Daoy (cell line): Measurements from ENCODE around the gene OR2A14. TPM values are rescaled to one million over a fixed set of nuclear protein-coding genes. Genes with fewer than 3 reads are reported as not detected.
"Not testable (repeated sequence)": the region's sequence is repeated elsewhere in the genome, so short reads cannot be mapped to it uniquely, and the experiment has no call there.

Experiments used
- DNase-seq: peaks from one replicate; pipeline ENCODE4 v3.0.0-alpha.2; 2015; ENCODE audit warnings: low read depth
- total RNA-seq: library from RNA; depleted of rRNA; stranded (reverse); fragments of >200 nt; shearing (Covaris generic); gene quantifications from 2 replicates; pipeline ENCODE4 v1.2.3, GENCODE V29; 2014; rRNA removed

OR2A14 gene, protein sequence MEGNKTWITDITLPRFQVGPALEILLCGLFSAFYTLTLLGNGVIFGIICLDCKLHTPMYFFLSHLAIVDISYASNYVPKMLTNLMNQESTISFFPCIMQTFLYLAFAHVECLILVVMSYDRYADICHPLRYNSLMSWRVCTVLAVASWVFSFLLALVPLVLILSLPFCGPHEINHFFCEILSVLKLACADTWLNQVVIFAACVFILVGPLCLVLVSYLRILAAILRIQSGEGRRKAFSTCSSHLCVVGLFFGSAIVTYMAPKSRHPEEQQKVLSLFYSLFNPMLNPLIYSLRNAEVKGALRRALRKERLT
- total RNA-seq: not detected in 2 replicates

DNA sequence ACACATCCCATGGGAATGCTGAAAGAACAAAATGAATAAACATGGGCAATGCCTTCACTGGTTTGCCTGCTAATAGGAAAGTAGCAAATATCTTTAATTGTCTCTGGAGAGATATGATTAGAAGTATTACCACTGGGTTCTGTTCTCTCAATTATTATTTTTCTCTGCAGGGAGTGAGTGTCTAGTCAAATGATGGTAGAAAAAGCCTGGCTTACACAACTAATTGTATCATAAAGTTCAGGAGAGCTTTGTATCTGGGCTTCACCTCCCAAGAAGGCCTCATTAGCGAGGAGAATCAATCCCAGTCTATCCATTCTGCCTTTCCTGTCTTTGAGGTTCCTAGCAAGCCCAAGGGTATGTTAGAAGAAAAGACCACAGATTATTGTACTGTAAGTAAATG lies at the start of gene OR2A14:
Gene OR2A14, plus strand, starts transcription at position 301 of the 400 bp plus-strand sequence. CDS start 5,937 bp downstream, outside the sequence.
- DNase-seq: no peak

DNA sequence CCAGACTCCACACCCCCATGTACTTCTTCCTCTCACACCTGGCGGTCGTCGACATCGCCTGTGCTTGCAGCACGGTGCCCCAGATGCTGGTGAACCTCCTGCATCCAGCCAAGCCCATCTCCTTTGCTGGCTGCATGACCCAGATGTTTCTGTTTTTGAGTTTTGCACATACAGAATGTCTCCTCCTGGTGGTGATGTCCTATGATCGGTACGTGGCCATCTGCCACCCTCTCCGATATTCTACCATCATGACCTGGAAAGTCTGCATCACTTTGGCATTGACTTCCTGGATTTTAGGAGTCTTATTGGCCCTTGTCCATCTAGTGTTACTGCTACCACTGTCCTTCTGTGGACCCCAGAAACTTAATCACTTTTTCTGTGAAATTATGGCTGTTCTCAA lies 48.6 kb upstream of the OR2A14 start:
- no peak for DNase-seq

DNA sequence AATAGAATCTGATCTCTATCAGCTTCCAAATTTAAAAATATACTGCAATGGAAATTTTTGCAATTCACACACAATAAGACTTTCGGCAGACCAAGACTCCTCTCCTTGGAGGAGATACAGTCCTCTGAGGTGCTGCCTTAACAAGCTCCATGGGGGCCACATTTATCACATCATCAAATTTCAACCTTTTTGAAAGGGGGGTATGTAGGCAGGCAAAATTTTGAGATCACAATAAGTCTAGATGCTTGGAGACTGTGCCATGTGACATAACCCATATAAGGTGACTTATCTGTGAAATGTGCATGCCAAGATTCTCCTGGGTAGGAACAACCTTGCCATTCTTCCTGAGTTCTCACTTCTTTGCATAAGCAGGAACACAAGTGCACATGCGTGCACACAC lies 37.0 kb upstream of the OR2A14 start, which contains the start of gene OR2A12:
Gene OR2A12, plus strand, starts transcription at position 301 of the 400 bp plus-strand sequence. CDS start 8,830 bp downstream, outside the sequence.
- no peak for DNase-seq

DNA sequence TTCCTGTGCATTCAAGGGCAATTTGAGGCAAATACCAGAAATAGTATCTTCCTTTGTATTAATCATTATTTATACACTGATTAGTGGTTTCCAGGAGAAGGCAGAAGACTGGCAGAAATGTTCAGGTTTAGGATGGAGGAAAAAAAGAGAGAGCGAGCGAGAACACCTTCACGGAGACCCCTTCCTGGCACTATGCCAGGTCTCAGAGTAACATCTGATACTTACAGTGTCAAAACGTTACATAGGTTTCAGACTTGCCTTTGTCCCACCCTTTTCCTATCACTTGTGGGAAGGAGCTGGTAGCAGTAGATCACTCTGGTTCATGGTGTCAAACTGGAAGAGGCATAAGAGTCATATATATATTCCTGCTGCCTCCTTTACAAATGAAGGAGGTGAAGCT lies 36.2 kb upstream of the OR2A14 start:
- DNase-seq: no peak

DNA sequence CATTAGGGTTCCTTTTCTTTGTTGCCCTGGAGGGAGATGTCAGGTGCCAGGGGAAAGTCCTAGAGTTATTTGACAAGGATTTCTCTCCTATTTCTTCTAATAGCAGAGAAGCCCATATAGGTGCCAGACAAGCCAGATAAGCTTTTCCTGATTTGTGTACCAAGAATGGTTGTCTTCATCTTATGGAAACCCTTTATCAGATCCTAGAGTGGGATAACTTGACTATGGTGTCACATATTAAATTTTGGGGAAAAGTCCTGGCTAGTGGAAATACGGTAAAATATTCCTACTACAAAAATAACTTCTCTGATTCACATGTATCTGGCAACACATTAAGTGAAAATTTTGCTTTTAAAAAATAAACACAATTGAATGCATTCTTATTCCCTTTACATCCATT lies 35.7 kb upstream of the OR2A14 start:
- no peak for DNase-seq

DNA sequence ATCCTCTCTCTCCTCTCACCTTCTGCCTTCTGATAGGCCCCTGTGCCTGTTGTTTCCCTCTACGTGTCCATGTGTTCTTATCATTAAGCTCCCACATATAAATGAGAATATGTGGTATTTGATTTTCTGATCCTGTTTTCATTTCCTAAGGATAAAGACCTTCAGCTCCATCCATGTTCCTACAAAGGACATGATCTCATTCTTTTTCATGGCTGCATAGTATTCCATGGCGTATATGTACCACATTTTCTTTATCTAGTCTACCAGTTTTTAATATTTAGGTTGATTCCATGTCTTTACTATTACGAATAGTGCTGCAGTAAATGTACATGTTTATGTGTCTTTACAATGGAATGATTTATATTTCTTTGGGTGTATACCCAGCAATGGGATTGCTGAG lies 32.3 kb upstream of the OR2A14 start:
- no peak for DNase-seq

DNA sequence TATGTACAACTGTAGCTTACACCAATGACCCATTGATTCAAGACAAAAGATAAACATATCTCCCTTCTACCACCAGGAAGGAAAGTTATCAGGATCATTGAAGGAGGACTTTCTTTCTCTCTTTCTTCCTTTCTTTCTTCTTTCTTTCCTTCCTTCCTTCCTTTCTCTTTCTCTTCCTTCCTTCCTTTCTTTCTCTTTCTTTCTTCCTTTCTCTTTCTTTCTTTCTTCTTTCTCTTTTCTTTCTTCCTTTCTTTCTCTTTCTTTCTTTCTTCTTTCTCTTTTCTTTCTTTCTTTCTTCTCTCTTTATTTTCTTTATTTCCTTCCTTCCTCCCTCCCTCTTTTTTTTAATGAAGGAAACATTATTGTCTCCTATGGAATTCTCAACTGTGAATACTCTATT lies 24.2 kb upstream of the OR2A14 start:
- no peak for DNase-seq

DNA sequence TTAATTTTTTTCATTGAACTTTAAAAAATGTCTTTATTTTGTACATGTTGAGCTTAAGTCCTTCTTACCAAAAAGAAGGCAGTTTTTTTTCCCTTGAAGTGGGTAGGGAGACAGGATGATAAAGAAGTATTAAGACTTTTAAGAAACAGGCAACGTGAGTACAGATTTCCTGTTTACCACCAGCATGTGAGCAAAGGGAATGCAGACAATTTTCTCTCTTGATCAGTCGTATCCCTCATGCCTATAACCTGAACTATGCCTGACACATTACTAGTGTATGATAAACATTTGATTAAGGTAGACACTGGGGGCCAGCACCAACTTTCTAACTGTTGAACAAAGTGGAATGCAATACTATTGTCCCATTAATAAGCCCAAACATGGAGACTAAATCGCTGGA lies 22.4 kb upstream of the OR2A14 start:
- no peak for DNase-seq

DNA sequence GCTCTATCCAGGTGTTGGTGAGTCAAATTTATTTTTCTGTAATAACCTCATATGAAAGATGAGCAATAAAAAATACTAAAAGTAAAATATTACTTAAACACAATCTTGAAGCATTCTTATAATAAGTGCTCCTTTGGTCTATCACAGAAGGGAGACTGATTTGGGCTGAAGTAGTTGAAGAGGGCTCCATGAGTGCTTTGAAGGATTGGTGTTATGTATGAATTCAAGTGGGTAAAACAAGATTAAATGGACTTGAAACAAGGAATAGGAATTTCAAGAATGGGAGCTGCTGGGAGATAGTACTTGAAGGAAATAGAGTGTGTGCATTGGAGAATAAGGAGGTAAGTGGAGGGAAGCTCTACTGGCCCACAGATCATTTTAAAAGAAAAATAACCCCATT lies 20.9 kb upstream of the OR2A14 start:
- no peak for DNase-seq

DNA sequence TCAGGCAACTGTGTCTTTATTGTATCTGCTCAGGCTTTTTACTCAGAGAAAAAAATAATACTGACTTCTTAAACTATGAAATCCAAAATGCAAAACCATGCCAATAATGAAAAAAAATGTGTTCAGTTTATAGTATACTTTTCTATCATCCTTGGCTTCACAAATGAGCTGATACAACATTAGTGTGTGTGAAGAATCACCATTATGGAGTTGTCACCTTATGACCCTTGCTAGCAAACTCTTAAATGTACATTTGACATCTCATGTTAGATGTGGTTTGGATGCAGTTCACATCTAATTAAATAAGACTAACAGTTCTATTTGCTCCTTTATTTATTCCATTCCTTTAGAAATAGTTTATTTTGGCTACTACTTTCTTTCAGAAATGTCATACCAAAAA lies 17.8 kb upstream of the OR2A14 start:
- DNase-seq: no peak

DNA sequence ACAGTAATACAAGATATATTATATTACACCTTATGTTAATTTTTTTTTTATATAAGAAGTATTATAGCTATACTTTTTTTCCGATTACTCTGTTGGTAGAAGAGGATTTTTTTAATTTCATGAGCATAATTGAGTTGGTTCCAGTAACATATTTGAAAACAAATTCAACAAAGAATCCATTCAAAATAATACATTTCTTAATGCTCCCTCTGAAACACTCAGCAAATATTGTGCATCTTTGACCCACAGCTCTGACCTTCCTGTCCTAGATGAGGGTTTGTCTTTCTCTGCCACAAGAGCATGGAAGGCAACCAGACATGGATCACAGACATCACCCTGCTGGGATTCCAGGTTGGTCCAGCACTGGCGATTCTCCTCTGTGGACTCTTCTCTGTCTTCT lies 13.7 kb upstream of the OR2A14 start, which contains the start of gene OR2A2:
Gene OR2A2, plus strand, starts transcription at position 301 of the 400 bp plus-strand sequence. Its CDS starts 0 bp downstream, at position 301.
- DNase-seq: no peak

DNA sequence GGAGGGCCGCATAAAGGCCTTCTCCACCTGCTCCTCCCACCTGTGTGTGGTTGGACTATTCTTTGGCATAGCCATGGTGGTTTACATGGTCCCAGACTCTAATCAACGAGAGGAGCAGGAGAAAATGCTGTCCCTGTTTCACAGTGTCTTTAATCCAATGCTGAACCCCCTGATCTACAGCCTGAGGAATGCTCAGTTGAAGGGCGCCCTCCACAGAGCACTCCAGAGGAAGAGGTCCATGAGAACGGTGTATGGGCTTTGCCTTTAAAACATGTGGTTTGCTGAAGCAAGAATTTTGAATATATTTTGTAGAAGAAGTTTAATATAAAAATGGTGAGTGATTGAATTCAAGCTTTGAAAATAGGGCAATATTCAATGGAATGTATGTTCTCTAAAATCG lies 12.7 kb upstream of the OR2A14 start:
- no peak for DNase-seq

DNA sequence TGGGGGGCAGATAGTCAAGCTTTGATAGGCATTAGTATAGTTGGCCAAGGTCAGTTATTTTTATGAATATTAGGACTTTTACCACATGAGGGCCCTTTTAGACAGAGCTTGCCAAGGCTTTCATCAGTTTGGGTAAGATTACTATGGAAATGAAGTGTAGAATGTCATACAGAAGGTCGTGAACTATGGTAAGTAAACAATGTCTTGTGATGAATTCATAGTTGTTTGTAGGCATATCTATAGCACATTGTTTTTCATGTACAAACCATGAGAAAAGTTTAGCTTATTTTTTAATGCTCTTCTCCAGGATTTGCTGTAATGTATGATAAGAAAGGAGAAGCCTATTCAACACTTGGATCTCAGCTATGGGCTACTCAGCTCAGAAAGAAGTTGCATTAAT lies 9.3 kb upstream of the OR2A14 start:
- DNase-seq: no peak

DNA sequence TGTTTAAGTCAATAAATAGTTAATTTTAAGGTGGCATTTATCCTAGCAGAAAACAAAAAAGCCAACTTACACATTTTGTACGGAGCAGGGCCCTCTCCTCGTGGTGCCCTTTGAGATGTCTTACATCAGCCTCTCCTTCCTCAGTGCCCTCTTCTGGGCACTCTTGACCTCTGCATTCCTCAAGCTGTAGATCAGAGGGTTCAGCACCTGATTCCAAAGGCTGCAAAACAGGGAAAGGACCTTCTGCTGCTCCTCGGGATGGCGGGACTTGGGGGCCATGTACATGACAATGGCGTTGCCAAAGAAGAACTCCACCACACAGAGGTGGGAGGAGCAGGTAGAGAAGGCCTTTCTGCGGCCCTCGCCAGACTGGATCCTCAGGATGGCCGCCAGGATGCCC lies 4.6 kb upstream of the OR2A14 start:
- no peak for DNase-seq

DNA sequence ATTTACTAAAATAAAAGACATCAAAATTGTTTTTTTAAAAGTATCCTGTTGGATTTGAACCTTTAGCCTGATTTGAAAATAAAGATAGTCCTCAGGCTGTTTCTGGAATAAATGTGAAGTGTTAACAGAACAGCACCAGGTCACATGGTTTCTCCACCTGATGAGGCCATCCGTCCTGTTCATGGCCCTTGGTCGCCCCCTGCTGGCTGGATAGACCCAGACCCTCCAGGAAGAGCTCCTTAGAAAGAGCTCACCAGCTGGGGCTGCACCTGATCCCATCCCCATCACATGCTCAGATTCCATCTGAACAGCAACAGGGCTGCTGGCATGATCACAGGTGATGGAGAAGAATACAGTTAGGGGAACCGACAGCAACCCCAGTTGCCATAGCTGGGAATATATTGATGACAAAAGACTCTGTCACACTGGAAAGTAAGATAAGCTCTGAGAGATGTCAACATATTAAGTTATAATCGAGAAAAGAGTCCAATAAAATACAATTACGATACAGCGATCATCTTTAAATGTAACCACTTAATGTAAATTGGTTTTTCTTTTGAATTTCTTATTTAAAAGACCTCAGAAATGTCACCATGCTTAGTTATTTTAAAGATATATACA lies 4.8 kb downstream of the OR2A14 start:
- DNase-seq: peak; percentile 92

DNA sequence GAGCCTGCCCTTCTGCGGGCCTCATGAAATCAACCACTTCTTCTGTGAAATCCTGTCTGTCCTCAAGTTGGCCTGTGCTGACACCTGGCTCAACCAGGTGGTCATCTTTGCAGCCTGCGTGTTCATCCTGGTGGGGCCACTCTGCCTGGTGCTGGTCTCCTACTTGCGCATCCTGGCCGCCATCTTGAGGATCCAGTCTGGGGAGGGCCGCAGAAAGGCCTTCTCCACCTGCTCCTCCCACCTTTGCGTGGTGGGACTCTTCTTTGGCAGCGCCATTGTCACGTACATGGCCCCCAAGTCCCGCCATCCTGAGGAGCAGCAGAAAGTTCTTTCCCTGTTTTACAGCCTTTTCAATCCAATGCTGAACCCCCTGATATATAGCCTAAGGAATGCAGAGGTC lies 6.6 kb downstream of the OR2A14 start:
- DNase-seq: not testable (repeated sequence)

DNA sequence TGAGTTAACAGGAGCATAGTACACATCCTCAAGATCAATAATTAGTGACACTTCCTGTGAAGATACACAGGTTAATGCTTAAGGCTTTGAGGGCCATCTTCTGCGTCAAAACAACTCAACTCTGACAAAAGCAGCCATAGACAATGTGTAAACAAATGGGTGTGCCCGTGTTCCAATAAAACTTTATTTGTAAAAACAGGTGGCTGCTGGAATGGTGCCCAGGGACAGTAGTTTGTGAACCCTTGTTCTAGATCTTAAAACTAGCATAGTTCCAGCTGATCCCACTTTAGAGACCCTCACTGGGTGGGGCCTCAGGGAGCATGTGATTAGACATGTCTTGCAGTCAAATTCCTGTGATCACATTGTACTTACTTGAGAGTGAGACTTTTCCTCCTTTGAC lies 7.8 kb downstream of the OR2A14 start:
- DNase-seq: no peak

DNA sequence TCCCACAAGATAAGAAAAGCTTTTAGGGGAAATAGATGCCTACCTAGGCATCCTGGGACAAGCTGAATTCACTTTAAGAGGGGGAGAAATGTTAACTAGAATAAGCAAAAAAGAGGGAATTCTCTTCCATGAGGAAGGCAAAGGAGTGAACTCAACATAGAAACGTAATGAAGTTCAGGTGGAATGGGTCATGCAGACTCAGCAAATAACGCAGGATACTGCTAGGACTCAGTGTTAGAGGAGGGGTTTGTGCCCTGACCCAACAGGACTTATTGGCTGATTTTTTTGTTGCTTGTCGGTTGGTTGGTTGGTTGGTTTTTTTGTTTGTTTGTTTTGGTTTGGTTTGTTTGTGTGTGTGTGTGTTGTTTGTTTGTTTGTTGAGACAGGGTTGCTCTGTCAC lies 9.3 kb downstream of the OR2A14 start:
- no peak for DNase-seq

DNA sequence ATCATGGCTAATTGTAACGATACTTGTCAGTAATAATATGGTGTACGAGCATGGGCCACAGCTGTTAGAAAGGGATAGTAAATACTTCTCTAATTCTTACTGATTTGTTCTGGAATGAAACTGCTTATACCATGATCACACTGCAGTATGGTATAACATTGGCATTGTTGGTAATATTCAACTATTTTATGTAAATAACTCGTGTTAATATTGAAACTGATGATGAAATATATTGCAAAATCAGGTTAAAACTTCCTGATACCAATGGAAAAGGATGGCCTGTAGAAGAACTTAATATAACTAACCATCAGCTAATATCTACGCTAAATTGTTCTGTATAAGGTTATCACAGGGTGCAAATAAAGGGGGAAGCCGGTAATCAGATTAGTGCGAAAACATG lies 10.3 kb downstream of the OR2A14 start:
- no peak for DNase-seq

DNA sequence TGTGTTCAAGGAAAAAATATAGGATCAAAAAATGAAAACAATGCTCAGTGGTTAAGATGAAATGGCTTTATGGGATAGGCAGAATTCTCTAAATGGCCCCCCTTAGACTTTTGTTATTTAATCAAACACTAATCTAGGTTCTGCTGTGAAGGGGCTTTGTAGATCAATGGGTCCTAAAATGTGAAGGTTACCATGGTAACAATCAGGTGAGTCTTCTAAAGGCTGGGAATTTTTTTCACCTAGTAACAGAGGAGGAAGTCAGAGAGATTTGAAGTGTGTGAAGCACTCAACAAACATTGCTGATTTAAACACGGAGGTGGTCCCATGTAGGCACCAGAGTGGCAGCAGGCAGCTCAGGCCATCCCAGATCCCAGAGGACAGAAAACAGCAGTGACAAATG lies 11.1 kb downstream of the OR2A14 start:
- no peak for DNase-seq

DNA sequence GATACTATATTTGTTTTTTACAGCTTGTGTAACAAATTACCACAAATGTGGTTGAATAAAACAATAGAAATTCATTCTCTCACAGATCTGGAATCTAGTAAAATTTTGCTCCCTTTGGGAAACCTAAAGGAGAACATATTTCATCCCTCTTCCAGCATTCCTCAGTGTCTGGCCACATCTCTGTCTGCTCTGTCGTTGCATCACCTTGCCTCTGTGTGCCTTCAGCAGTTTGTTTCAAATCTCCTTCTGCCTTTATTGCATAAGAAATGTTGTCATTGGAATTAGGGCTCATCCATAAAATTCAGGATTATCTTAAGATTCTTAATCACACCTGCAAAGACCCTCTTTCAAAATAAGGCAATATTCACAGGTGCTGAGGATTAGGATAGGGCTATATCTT lies 14.5 kb downstream of the OR2A14 start:
- no peak for DNase-seq

DNA sequence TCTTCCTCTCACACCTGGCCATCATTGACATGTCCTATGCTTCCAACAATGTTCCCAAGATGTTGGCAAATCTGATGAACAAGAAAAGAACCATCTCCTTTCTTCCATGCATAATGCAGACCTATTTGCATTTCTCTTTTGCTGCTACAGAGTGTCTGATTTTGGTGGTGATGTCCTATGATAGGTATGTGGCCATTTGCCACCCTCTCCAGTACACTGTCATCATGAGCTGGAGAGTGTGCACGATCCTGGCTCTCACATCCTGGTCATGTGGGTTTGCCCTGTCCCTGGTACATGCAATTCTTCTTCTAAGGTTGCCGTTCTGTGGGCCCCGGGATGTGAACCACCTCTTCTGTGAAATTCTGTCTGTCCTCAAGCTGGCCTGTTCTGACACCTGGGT lies 19.2 kb downstream of the OR2A14 start:
- no peak for DNase-seq

DNA sequence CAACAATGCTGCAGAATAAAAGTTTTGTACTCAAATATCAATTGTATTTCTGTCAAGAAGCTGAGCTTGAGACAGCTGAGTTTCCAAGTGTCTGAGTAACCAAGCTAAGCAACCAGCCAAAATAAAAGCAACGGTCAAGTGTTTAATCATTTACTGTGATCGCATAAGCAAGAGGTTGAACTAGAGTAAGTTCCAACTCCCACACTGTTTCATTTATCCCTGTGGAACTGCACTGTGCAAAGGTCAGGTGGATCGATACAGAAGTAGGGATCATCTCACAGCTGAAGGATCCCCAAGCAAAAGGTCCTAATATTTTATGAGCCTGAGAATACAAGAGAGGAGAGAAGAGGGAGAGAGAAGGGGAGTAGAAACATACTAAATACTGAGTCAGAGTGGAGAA lies 21.4 kb downstream of the OR2A14 start:
- no peak for DNase-seq
